Activated effector memory CD4-positive, alpha-beta T cell treated with anti-CD3 and anti-CD28 coated beads, Interleukin-2, amount 50 U/mL, for 16 hours (primary cell): Measurements from ENCODE around the gene CCDC40.
"Not testable (repeated sequence)": the region's sequence is repeated elsewhere in the genome, so short reads cannot be mapped to it uniquely, and the experiment has no call there.

ENCODE experiments used
- DNase-seq: peaks from one replicate; pipeline ENCODE4 v3.0.0-alpha.2; 2020

Gene CCDC40

DNA sequence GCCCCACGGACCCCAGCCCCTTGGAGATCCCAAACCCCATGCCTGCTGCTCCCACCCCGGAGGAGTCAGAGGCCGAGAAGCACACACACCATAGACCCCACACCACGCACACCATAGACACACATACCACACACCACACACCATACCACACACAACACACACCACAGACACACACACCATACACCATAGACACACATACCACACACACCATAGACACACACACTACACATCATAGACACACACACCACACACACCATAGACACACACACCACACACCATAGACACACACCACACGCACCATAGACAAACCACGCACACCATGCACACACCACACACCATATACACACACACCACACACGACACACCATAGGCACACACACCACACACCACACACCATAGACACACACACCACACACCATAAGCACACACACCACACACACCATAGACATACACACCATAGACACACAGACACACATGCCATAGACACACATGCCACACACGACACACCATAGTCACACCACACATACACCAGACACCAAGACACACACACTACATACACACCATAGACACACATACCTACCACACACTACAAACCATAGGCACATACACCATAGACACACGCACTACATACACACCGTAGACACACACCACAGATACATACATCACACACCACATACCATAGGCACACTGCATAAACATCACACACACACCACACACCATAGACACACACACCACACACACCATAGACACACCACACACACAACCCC lies 12.1 kb upstream of the CCDC40 start:
- DNase-seq = no peak

DNA sequence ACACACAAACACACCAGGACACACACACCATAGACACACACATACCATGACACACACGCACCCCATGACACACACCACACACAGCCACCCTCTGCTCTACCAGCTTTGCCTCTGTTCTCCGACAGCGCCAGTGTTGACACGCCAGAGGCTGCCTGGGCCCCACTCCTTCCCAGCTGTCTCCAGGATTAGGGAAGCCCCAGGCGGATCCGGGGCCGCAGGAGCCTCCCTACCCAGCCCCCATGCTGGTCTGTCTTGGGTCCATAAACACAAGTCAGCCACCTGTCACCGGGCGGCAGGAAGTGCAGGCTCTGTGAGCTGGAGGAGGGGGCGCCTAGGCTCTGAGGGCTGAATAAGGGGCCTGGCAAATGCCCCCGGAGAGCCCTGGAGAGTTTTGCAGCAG lies 11.3 kb upstream of the CCDC40 start:
- no peak for DNase-seq

DNA sequence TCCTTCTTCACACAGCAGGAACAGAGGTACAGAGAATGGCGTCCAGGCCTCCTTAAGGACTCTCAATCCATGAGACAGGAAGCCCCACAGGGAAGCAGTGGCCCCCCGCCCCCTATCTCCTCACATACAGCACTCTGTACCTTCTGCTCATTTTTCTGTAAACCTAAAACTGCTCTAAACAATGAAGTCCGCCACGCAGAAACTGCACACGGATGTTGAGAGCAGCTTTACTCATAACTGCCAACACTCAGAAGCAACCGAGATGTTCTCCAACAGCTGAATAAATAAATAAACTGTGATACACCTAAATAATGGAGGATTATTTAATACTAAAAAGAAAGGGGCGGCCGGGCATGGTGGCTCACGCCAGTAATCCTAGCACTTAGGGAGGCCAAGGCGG lies 10.6 kb upstream of the CCDC40 start:
- DNase-seq = no peak

DNA sequence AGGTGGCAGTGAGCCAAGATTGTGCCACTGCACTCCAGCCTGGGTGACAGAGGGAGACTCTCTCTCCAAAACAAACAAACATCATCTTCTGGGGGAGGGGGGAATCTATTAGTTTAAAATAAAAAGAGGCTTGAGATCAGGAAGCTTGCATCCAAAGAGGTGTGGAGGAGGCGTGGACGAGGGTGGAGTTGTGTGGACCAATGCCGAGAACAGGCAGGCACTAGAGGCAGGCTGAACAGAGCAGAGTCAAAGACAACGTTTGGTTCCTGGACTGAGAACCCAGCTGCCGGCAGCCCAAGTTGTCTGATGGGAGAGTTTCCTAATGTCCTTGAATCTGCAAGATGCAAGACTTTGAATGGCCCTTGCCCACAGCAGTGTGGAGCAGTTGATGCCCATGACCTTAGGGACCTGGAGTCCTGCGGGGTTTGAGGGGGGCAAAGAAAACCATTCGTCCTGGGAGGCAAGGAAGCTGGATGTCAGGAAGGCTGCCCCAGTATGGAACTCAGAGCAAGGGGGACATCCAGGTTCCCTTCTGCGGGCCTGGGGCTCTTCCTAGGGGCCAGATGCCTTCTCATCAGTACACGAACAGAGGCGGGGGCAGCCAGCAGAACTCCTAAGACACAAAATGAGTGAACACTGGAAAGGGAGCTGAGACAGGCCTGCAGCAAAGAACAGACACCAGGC lies 9.9 kb upstream of the CCDC40 start:
- no peak for DNase-seq

DNA sequence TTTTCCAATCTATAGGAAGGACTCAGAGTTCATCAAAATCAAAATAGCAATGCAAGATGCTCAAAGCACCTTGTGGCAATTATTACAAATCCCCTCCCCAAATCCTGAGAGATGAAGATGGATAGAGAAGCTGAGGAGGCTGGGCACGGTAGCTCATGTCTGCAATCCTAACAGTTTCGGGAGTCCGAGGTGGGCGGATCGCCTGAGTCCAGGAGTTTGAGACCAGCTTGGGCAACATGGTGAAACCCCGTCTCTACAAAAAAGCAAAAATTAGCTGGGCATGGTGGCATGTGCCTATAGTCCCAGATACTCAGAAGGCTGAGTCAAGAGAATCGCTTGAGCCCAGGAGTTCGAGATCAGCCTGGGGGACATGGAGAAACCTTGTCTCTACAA lies 9.4 kb upstream of the CCDC40 start:
- no peak for DNase-seq

DNA sequence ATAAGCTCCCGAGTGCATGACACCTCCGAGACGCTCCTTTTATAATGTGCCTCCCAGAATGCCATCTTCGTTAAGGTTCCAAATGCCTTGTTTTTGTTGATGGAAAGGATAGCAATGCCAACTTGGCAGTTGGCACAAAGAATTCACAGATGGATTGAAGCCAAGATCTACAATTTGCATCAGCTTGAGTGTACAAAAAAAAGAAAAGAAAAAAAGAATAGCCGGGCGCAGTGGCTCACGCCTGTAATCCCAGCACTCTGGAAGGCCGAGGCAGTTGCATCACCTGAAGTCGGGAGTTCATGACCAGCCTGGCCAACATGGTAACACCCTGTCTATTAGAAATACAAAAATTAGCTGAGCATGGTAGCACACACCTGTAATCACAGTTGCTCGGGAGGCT lies 8.4 kb upstream of the CCDC40 start:
- DNase-seq = no peak

DNA sequence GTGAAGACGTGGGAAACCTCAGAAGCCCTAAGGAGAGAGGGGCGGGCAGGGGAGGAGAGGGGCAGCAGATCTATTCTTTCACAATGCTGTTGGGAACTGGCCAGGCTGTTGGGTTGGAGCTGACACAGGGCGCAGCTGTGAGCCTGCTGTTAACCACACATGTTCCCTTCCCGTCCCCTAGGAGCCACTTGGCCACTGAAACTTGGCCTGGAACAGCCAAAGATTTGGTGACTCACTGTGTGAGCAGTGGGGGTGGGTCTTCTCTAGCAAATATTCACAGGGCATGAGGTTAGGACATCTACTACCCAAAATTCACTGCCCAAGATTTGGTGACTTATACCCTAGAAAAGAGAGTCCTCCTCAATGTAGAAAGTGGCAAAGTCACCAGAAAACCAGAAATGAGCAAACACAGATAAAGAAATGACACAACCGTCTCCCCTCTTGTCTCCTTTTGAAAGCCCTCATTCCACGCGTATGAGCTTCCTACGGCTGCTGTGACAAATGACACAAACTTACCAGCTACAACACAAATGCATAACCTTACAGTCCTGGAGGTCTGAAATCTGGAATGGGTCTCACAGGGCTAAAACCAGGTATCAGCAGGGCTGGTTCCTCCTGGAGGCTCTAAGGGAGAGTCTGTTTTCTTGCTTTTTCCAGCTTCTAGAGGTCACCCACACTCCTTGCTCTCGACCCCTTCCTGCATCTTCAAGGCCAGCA lies 7.0 kb upstream of the CCDC40 start:
- DNase-seq = no peak

DNA sequence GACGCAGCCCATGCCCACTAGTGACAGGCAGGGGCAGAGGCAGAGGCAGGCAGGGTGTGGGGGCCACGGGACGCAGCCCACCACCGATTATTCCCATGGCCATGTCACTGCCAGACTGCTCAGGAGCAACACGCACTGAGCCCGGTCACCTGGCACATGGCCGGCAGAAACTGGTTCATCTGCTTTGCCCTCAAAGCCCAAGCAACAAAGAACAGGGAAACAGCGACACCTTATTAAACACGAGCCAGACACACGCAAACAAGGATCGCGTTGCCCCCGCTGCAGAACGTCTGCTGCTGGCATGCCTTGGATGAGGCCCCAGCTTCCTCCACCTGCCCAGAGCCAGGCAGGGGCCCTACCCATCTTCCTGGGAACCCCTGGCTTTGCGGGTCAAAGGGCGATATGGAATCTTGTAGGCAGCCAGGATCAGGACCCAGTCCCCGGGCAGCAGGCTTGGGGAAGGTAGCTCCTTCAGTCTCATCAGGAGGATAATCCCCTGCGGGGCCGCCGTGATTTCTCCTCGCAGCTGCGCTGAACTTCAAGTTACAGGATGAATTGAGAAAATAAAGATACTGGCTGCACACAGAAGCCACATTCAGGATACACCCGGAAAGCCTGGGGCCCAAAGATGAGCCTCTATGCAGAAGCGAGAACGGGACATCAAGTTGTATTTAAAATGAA lies 5.6 kb upstream of the CCDC40 start:
- no peak for DNase-seq

DNA sequence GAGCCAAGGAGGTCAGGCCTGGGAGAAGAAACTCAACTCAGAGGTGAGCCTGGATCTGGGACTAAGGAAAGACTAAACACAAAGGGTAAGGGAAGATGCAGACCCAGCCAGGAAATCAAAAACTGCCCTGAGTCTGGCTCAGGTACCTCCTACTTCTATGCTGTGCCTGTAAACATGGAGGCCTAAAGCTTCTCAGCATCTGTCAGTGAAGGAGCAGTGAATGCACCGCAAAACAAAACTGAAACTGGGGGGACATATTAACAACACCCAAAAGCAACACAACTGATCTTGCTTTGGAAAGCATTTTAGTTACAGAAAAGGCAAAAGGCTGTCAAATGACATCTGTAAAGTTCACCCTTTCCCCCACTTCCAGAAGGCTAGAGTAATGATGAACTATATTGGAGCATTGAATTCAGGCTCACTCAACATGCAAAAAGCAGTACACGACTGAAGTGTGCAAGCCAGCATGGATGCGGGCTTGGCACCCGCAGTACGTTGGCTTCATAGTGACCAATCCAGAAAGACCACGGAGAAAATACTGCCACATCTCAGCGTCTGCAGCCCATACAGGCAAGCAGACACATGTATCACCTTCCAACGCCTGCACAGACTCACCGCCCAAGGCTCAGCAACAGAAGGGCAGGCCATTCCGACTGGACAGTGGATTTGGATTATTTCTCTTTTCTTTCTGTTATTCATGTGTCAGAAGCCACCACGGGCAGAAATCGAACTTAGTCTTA lies 4.6 kb upstream of the CCDC40 start:
- DNase-seq = no peak

DNA sequence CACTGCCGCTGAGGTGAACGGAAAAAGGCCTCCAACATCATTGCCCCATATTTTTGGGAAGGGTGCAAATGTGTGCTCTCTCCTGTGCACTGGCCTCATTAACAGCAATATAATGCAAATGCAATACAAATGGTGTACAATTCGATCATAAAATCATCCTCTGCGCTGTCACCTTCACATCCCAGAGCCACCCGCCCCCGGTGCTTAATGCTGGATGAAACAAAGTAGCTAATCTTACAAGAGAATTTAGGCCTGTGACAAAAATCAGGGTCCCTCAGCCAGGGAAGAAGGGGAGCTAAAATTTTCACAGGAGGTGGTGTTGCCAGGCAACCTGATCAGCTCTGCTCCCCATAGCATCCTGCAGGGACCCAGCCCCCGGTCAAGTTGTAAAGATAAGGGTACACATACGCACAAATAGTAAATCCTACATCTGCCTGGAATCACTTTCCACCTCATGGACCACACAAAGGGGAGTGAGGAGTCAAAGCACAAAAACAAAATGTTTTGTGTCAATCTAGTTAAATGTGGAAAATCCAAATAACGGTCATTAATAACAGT lies 3.7 kb upstream of the CCDC40 start:
- DNase-seq = no peak

DNA sequence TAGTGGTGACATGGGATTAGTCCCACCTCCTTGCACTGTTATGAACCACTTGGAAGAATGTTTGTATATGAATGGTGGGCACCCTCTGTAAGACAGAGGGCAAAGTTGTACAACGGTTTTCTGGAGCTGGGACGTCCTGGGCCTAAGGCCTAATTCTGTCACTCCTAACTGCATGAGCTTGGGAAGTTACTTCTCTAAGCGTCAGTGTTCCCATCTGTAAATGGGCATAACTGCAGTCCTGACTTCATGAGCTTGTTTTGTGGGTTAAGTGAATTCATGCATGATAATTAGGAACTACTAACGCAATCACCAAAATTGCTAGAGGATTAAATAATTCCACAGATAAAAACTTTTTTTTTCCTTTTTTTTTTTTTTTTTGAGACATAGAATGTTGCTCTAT lies 2.6 kb upstream of the CCDC40 start:
- no peak for DNase-seq

DNA sequence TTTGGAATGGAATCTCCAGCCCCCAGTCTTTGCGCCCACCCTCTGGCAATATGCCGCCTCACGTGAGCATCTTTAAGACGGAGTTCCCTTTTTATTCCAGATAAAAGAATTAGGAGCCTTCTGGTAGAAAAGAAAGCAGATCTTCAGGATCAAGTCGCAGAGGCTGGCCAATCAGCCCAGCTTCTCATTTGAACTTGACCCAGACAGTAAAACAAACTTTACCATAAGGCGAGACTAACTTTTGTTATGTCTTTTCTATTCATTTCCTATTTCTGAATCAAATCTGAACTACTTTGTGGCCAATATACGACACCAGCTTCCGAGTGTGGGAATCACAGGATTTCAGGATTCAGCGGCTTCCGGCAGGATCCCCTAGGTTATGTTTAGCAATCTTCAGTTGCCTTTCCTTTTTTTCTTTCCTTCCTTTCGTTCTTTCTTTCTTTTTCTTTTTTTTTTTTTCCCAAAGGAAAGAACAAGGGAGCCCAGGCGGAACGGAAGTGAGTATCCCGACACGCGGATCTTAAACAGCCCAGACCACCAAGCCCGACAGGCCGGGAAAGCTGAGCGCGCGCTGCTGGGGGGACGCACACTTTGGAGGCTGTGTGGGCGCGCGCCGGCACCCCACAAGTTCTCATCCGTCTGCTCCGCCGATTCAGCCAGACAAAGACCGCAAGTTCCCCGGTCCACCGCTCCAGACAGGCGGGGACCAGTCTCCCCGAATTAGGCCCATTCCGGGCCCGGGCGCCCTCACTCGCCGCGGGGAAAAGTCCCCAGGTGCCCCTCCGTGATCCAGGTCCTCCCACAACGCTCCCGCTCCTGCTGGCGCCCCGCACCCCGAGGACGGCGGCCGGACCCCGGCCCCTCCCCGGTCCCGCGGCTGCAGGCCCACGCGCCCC lies 1.4 kb upstream of the CCDC40 start:
- peak; percentile 72 for DNase-seq

DNA sequence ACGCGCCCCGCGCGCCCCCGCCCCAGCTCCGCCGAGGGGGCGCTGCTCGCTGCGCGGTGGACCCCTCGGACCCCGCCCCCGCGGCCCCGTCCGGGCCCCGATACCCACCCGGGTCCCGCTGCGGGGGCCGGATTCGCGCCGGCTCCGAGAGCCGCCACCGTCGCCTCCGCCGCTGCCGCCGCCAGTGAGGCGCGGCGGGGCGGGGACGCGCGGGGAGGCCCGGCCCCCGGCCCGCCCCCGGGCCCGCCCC lies 830 bp upstream of the CCDC40 start, which contains the start of gene TBC1D16:
Gene TBC1D16, minus strand, starts transcription at position 186 of the 250 bp plus-strand sequence. CDS start 22,325 bp downstream, outside the sequence.
- no peak for DNase-seq

DNA sequence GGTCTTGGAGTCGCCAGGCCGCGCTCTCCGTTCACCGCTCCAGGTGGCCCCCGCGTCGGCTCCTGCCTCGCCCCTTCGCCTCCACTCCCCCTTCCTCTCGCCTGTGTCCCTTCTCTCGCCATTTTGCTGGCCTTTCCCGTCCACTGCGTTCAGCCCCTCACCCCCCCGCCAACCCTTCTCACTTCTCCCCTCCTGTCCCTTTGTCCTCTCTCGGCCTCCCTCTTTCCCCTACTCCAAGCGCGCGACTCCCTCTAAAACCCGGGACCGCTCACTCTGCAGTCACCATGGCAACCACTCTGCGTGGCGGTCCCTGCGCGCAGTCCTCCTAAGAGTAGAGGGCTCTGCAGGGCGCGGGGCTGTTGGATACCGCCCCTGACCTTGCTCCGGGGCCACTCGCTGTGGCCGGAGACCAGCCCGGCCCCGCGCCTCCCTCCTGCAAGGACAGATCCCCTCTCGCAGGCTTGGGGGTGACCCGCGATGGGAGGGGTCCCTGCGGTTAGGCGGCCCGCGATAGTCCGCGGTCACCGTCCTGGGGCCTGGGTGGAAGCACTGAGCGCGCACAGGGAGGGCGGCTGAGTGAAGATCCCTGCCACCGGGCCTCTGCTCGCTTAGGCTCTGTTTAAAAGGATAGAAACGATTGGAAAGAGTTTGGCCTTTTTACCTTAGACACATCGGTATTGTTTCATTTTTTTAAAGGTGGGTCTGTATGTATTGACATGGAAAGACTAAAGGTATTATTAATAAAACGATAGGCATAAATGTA lies 454 bp downstream of the CCDC40 start:
- peak; percentile 69 for DNase-seq

DNA sequence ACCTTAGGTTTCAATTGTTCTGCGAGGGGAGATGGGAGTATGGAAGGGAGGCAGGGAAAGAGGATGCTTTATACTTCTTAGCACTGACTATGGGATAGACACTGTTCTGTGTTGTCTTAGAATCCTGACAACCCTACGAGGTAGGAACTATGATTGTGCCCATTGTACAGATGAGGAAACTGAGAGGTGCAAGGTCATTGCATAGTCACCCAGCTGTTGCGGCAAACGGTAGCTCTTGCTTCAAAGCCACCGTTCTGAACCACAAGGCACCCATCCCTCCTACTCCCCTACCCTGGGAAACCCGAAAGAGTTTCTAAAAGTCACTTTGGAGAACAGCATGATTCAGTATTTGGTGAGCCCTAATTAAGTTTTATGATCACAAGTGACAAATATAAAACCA lies 7.5 kb downstream of the CCDC40 start:
- no peak for DNase-seq

DNA sequence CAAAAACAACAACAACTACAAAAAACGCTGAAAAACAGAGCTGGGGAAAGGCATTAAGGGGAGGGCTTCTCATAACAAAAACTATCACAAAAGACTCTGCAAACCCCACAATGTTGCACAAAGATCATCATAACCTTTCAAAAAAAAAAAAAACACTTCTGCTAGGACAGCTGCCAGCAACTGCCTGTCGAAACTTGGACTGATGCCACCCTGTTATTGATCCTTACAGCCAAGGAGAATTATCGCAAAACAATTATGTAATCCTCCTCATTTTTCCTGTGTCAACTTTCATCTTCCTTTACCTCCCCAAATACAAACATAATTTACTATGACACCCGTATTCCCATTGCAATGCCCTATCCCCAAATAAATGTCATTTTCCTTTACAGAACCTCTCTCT lies 9.3 kb downstream of the CCDC40 start:
- DNase-seq = no peak

DNA sequence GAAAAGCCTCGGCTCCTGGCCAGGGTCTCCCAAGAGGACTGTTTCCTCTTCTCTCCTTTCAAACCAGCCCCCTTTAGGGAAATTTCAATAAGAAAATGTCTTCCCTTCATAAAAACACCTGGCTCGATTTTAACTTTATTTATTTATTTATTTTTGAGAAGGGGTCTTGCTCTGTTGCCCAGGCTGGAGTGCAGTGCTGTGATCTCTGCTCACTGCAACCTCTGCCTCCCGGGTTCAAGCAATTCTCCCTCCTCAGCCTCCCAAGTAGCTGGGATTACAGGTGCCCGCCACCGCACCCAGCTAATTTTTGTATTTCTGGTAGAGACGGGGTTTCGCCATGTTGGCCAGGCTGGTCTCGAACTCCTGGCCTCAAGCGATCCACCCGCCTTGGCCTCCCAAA lies 10.3 kb downstream of the CCDC40 start:
- DNase-seq = not testable (repeated sequence)

DNA sequence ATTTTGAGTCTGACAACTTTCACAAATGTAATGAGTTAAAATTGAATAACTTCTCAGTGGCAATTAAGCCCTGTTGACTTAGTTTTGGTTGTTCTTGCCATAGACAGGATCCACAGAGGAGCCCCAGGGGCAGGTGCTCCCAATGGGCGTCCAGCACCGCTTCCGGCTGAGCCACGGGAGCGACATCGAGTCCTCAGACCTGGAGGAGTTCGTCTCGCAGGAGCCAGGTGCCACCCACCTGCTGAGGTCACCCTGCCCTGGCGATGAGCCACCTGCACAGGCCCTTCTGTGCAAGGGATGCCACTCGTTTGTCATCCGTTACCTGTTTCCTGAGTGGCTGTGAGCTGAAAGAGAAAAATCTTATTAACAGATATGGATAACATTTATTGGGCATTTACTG lies 10.7 kb downstream of the CCDC40 start:
- DNase-seq = no peak

DNA sequence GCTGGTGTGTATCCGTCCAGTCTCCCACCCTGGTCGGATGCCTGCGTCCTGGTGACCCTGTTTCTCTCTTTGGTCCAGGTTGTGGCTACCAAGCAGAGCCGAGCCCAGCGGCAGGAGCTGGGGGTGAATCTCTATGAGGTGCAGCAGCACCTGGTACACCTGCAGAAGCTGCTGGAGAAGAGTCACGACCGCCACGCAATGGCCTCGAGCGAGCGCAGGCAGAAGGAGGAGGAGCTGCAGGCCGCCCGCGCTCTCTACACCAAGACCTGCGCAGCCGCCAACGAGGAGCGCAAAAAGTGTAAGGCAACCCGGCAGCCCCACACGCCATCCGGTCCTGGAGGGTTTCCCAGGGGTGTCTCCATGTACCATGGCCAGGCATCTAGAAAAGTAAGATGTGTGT lies 13.5 kb downstream of the CCDC40 start:
- DNase-seq = no peak

DNA sequence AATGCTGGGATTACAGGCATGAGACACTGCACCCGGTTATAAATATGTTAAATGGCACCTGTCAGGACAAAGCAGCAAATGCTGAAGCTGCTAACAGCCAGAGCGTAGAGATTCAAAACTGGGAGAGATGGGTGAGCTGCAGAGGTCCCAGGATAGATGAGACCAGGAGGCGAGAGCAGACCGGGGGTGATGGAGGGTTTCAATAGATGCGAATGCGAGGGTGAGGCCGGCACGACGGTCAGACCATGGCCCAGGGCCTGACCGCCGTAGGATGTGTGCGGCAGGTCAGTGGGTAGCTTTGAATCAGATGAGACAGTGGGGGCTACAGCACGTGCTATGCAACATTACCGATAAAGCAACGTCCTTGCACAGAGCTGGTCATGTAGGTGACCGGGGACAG lies 14.3 kb downstream of the CCDC40 start:
- no peak for DNase-seq

DNA sequence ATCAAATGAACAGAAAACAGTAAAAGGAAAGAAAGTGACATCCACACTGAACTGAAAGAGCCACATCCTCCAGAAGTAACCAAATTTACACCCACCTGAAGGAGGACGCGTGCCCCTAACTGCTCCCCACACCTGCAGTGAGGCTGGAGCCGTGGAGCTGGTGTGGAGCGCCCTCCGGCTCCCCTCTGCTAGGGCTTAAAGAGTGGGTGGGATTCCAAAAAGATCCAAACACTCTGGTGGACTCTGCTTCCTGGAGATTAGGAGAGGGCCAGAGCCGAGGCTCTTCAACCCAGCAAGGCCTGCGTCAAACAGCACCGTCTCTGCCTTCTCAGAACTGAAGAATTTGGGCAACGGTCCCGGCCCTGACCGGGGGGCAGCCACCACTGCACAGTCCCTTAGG lies 15.2 kb downstream of the CCDC40 start:
- no peak for DNase-seq
